Activated CD8-positive, alpha-beta memory T cell treated with anti-CD3 and anti-CD28 coated beads, Interleukin-2, amount 50 U/mL, for 48 hours (primary cell): ENCODE results near the gene RAB34.

Experiments used
- DNase-seq: peaks from one replicate; pipeline ENCODE4 v3.0.0-alpha.2; 2020

The RAB34 gene

GRCh38 chr17:28710861-28711722 lies 6.6 kb downstream of the RAB34 start:
- DNase-seq: peak; percentile 97

GRCh38 chr17:28707339-28707720 lies 10.3 kb downstream of the RAB34 start:
- DNase-seq: no peak

GRCh38 chr17:28706471-28707338 lies 11.0 kb downstream of the RAB34 start:
- no peak for DNase-seq

GRCh38 chr17:28705728-28706334 lies 11.8 kb downstream of the RAB34 start:
- no peak for DNase-seq

GRCh38 chr17:28705074-28705659 lies 12.5 kb downstream of the RAB34 start:
- no peak for DNase-seq

GRCh38 chr17:28704219-28704858 lies 13.3 kb downstream of the RAB34 start:
- no peak for DNase-seq

- no peak for DNase-seq
These were observed 14.0 kb downstream of the RAB34 start for GRCh38 chr17:28703552-28704218.

GRCh38 chr17:28702752-28703150 lies 14.9 kb downstream of the RAB34 start:
- DNase-seq: no peak

GRCh38 chr17:28702026-28702751 lies 15.5 kb downstream of the RAB34 start:
- DNase-seq: no peak

- no peak for DNase-seq
These were observed 16.7 kb downstream of the RAB34 start for GRCh38 chr17:28700830-28701492.

- DNase-seq: no peak
These were observed 17.4 kb downstream of the RAB34 start for GRCh38 chr17:28700278-28700677.

- DNase-seq: no peak
These were observed 19.3 kb downstream of the RAB34 start for GRCh38 chr17:28698253-28698941.

GRCh38 chr17:28693869-28694268 lies 23.8 kb downstream of the RAB34 start:
- DNase-seq: no peak

GRCh38 chr17:28689011-28689410 lies 28.7 kb downstream of the RAB34 start:
- DNase-seq: no peak

GRCh38 chr17:28688481-28688880 lies 29.2 kb downstream of the RAB34 start:
- no peak for DNase-seq

GRCh38 chr17:28686296-28686695 lies 31.4 kb downstream of the RAB34 start:
- no peak for DNase-seq

- DNase-seq: no peak
These were observed 32.3 kb downstream of the RAB34 start for GRCh38 chr17:28685366-28685765.

GRCh38 chr17:28684963-28685362 lies 32.7 kb downstream of the RAB34 start:
- no peak for DNase-seq

- DNase-seq: no peak
These were observed 35.0 kb downstream of the RAB34 start for GRCh38 chr17:28682655-28683054.

- DNase-seq: no peak
These were observed 41.7 kb downstream of the RAB34 start for GRCh38 chr17:28675980-28676379.
